Hematopoietic multipotent progenitor cell treated with erythropoietin and hydrocortisone succinate and interleukin-3 and kit ligand, for 17 days (in vitro differentiated cells): Measurements from ENCODE around the gene EPB41.

Source experiments
- DNase-seq: peaks from one replicate; pipeline ENCODE4 v3.0.0-alpha.2; 2015; ENCODE audit warnings: low spot score

The EPB41 gene

DNA sequence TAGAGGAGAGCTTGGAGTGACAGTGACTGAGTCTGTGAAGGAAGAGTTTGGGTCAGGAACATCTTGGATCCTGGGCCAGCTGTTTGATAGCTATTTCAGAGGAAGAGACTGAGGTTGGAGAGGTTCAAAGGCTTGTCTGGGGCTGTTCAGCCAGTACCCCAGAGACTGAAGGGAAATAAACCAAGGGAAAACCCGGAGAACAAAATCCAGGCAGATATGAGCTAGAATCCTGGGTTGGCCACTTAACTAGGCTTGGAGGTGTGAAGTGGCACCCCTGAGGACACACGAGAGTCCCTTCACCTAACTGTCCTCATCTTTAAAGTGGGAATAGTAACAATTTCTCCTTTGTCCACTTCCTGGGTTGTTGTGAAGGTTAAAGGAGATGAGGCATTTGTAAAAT, 23.1 kb upstream of the EPB41 start:
- peak; percentile 40 for DNase-seq

DNA sequence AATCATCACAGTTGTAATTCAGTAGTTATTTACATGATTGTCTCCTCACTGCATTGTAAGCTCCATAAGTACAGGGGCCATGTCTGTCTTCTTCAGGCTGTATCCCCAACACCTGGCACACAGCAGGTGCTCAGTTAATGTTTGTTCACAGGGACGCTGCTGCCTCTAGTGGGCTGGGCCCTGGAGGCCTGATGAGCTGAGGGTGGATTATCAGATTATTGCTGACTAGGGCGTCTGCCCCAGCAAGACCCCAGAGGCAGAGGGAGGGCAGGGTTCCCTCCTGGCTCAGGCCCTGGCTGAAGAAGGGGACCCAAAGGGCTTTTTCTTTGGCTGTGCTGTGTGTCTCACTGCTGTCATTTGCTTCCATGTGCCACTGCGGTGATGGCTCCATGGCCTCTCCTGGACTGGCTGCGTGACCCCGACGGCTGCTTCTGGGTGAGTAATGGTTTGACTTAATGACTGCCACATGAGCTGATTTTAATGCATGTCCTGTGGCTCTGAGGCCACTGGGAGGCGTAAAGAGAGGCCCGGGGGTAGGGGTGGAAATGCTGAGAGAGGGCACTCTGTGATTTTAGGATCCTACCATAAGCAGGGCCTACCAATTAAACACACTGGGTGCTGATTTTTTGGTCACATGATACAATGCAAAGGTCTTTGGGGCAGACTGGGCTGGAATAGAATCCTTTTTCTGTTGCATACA, 20.8 kb upstream of the EPB41 start:
- DNase-seq, result peak; percentile 75

GRCh38 chr1:28894785-28895184, 19.6 kb upstream of the EPB41 start:
- DNase-seq, result peak; percentile 31

DNA sequence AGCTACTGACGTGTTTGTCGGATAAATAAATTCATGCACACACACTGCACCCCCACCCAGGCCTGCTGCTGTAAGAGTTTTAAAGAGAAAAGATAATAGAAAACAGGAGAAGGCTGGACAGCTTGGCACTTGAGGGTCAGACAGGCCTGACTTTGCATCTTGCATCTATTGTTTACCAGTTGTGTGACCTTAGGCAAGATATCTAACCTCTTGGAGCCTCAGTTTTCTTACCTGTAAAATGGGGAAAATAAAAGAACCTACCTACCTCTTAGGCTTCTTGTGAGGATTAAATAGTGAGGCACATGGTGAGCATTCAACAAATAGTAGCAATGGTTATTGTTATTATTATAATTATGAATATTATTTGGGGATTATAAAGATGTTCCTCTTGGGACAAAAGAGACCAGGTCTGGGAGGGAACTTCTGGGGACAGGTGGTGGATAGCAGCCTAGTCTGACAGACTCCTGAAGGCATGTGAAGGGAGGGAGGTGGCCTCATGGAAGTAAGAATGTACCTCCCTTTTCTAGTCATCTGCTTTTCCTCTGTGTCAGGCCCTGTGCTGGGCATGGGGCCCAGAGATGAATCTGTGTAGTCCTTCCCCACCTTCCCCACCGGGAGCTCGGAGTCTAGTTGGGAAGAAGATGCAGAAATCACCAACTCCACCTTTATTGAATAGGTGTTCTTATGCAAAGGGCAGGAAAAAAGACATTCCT, 18.3 kb upstream of the EPB41 start:
- DNase-seq, result peak; percentile 44

GRCh38 chr1:28896609-28896986, 17.8 kb upstream of the EPB41 start:
- DNase-seq, result no peak

GRCh38 chr1:28897789-28898188, 16.6 kb upstream of the EPB41 start:
- peak; percentile 54 for DNase-seq

GRCh38 chr1:28898405-28898881, 15.9 kb upstream of the EPB41 start:
- peak; percentile 78 for DNase-seq

GRCh38 chr1:28899267-28899666, 15.1 kb upstream of the EPB41 start:
- no peak for DNase-seq

DNA sequence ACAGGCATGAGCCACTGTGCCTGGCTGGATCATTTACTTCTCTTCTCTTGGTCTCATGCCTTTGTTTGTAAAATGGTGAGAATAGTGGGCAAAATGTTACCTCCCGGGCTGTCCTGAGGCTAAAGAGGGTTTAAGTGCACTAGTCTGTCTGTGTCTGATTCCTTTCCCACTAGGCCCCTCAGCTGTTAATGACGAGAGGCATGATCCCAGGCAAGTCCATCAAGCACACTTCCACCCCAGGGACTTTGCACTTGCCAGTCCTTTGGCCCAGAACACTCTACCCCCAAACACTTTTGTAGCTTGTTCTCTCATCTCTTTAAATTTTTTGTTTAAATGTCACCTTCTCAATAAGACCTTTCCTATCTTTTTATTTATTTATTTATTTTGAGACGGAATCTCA, 13.8 kb upstream of the EPB41 start:
- no peak for DNase-seq

GRCh38 chr1:28902738-28903137, 11.6 kb upstream of the EPB41 start:
- peak; percentile 63 for DNase-seq

DNA sequence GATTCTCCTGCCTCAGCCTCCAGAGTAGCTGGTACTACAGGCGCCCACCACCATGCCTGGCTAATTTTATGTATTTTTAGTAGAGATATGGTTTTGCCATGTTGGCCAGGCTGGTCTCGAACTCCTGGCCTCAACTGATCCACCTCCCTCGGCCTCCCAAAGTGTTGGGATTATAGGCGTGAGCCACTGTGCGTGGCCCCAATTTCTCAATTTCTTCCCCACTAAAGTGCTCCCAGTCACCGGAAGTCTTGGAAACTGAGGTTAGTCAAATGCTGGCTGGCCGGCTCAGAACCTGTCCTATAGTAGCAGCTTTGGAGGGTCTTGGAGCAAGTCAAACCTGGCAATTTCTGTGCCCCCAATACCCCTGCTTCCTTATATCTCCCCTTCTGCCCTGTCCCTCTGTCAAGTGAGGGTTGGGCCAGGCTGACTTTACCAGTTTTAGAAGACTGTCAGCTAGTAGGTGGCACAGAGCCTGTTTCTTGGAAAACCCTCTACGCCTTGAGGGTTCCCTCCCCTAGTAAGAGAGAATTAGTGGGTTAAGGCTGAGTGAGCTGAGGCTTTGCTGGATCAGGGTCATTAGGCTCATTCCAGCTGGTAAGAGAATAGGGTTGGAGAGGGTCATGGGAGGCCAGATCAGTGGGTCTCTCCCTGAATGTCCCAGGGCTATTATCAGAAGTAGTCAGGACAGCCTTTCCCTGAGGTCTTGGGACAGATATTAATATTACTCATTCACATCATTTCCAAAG, 8.3 kb upstream of the EPB41 start:
- DNase-seq, result no peak

- no peak for DNase-seq
Observed at GRCh38 chr1:28909198-28909597, 5.2 kb upstream of the EPB41 start.

GRCh38 chr1:28910379-28911115, 3.8 kb upstream of the EPB41 start:
- DNase-seq, result no peak

DNA sequence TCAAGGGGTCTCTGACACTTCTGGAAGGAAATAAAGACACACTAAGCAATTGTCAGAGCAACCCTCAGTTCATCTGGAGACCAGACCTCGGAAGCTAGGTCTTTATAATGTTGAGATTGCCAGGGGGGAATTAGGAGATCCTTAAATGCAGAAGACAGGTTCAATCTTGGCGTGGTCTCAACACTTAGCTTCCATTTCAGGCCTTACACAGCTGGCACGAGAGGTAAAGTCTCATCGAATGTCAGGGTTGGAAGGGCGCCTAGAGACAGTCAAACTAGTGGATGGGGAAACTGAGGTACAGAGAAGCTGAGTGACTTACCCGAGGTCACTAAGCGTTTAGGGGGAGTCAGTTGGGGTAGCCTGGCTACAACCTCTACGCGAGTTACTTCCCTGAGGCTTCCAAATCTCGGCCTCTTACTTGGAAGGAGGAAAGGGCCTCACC, 562 bp upstream of the EPB41 start:
- no peak for DNase-seq

DNA sequence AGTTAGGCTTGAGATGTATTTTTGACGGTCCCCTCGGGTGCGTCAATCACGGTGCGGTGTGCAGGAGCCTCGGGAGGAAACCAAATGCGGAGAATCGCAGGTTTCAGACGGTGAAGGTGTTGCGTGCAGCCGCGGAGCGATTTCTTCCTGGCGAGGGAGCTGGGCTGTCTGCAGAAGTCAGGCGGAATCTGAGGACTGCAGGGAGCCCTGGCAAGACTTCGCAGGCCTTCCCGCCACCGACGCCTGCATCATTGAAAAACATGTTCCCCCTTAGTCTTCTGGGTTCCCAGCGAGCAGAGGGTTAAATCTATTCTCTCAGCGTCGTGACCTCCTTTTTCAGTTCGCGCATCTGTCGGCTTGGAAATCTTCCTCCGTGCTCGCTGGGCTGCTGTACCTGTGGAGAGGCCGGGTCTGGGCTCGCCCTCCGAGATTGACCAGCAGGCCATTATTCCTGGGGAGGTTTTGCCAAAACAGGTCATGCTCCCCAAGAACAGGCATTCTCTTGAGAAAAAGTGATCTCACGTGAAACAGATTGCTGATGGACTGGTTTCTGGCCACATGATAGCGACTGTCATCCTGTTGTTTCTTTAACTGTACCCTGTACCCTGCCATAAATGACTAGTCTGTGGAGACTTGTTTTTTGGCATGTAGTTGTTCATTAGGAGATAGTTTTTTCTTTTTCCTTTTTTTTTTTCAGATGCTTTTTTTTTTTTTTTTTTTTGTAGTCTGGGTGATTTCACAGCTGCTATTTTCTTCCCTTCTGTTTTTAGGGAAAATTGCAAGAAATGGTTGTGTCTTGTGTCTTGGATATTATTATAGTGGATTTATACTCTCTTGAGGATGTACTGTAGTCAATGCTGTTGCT, 894 bp downstream of the EPB41 start:
- no peak for DNase-seq

GRCh38 chr1:28917757-28918118, 3.4 kb downstream of the EPB41 start:
- DNase-seq, result no peak

GRCh38 chr1:28921286-28921869, 7.0 kb downstream of the EPB41 start:
- no peak for DNase-seq

- DNase-seq, result no peak
Observed at GRCh38 chr1:28925350-28925891, 11.1 kb downstream of the EPB41 start.

GRCh38 chr1:28926629-28927265, 12.4 kb downstream of the EPB41 start:
- peak; percentile 78 for DNase-seq

- peak; percentile 51 for DNase-seq
Observed at GRCh38 chr1:28927266-28927647, 12.9 kb downstream of the EPB41 start.
